Panc1 (cell line): Measurements from ENCODE around the gene IL2RA. TPM values are rescaled to one million over a fixed set of nuclear protein-coding genes. Genes with fewer than 3 reads are reported as not detected.

Experiments
- ATAC-seq: fragments of 200-7000 bp; cut with Tn5 transposase; 2 replicates; pipeline ENCODE4 v1.9.1; 2020; ENCODE audit warnings: mild to moderate bottlenecking, moderate library complexity
- BruUV-seq: library from RNA; stranded (reverse); fragments of 400-500 nt; replicated peaks from 2 replicates; lab custom pipeline; 2021; lab: Mats Ljungman, UMichigan
- CTCF ChIA-PET: fragments of 300-600 bp; sonication (Branson Sonifier 250); formaldehyde crosslinking; loops from one replicate; lab custom pipeline; 2022; ENCODE audit warnings: antibody characterized with exemption; lab: Charles Lee
- POLR2A ChIA-PET: fragments of 300-600 bp; sonication (Branson Sonifier 250); formaldehyde crosslinking; loops from one replicate; lab custom pipeline; 2022; ENCODE audit warnings: antibody characterized with exemption; lab: Charles Lee
- DNase-seq: peaks from one replicate; pipeline ENCODE4 v3.0.0-alpha.2; 2010; ENCODE audit warnings: low read depth, low spot score
- H3K27ac ChIP-seq: 2 replicates; pipeline ENCODE4 v1.5.1; 2011; ENCODE audit warnings: mild to moderate bottlenecking, low read length, inconsistent platforms
- H3K27me3 ChIP-seq: fragments of 200-500 bp; sonication (Bioruptor generic); 2 replicates; pipeline ENCODE4 v1.6.0; 2014; ENCODE audit warnings: low read length, inconsistent platforms; ENCODE audit not compliant: control insufficient read depth, insufficient read depth
- H3K36me3 ChIP-seq: fragments of 200-500 bp; sonication (Bioruptor generic); 2 replicates; pipeline ENCODE4 v1.5.1; 2014; ENCODE audit warnings: inconsistent platforms, mild to moderate bottlenecking, low read length, moderate library complexity; ENCODE audit not compliant: control insufficient read depth, insufficient read depth
- H3K4me1 ChIP-seq: 2 replicates; pipeline ENCODE4 v1.5.1; 2011; ENCODE audit warnings: inconsistent platforms, mild to moderate bottlenecking, low read length, moderate library complexity; ENCODE audit not compliant: control insufficient read depth, insufficient read depth
- H3K4me3 ChIP-seq, 2 experiments: 2 replicates each; pipeline ENCODE4 v1.5.1; 2011 to 2012; ENCODE audit warnings: low read depth in 2 of 2, low read length in 2 of 2, mild to moderate bottlenecking in 2 of 2, inconsistent platforms in 1 of 2, moderate library complexity in 1 of 2
- H3K9me3 ChIP-seq: fragments of 200-500 bp; sonication (Bioruptor generic); 2 replicates; pipeline ENCODE4 v1.5.1; 2014; ENCODE audit warnings: low read depth, mild to moderate bottlenecking, inconsistent platforms, low read length, moderate library complexity; ENCODE audit not compliant: control insufficient read depth, insufficient read depth
- POLR2AphosphoS5 ChIP-seq: IDR thresholded peaks from 2 replicates; pipeline ENCODE4 v1.6.1; 2012; ENCODE audit warnings: mild to moderate bottlenecking, low read depth, low read length, moderate library complexity
- SIN3A ChIP-seq: IDR thresholded peaks from 2 replicates; pipeline ENCODE4 v1.6.1; 2012; ENCODE audit warnings: low read depth, mild to moderate bottlenecking, low read length, moderate library complexity, borderline replicate concordance; ENCODE audit not compliant: insufficient read depth
- TCF7L2 ChIP-seq: IDR thresholded peaks from 2 replicates; pipeline ENCODE4 v1.6.1; 2011; ENCODE audit warnings: mild to moderate bottlenecking, low read depth, low read length, inconsistent platforms
- in situ Hi-C: cut with HindIII; loops from 2 replicates; pipeline ENCODE4 v1.10.0; 2016; ENCODE audit warnings: low sequenced_read_pairs, low pct_unique_long_range_greater_than_20kb
- intact Hi-C: fragments of 100-400 bp; cut with micrococcal nuclease; formaldehyde crosslinking; loops from one replicate; pipeline ENCODE4 v1.10.0; 2022; ENCODE audit not compliant: unreplicated experiment
- total RNA-seq: library from RNA; stranded (reverse); gene quantifications from one replicate; pipeline ENCODE4 v1.2.1, GENCODE V29; 2021; ENCODE audit not compliant: unreplicated experiment
- TF ChIP-seq, protein P1 (sequence below): fragments of 450-650 bp; IDR thresholded peaks from 2 replicates; pipeline ENCODE4 v1.5.1; 2017; ENCODE audit warnings: mild to moderate bottlenecking
- TF ChIP-seq, protein P2 (sequence below), 2 experiments: IDR thresholded peaks; 2 replicates each; pipeline ENCODE4 v1.6.1; 2011 to 2012; ENCODE audit warnings: low read depth in 2 of 2, control low read depth in 1 of 2, low read length in 1 of 2, mild to moderate bottlenecking in 1 of 2, moderate library complexity in 1 of 2; ENCODE audit not compliant: insufficient read depth in 1 of 2

IL2RA gene
- total RNA-seq, 1 experiment from 2014 or later: 0.33 TPM

DNA sequence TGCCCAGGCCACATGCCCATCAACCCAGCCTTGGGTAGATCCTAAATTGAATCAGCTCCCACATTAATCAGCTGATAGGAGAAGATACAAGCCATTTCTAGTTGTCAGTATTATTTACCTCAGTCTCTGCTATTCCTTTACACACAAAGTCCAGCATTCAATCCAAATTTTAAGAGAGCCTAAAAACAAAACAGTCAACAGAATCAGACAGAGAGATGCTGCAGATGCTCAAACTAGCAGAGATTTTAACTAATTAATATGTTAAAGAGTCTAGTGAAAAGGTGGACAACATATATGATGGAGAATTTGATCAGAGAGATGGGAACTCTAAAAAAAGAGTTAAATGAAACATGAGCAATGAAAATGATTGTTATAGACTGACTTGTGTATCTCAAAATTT is 70.5 kb downstream of the IL2RA start:
- BruUV-seq: no TSS peak
- in situ Hi-C loops (no loop called here), intact Hi-C loops (no loop called here)
- Histone ChIP-seq H3K27ac (no peak overlapping the region), H3K9me3 (peaks cover 6% of the 10 kb centered on the region; the same call in 1 of the 2 replicates), H3K36me3 (no peaks in the 10 kb centered on the region; the same call in 1 of the 2 replicates), H3K27me3 (no peaks in the 10 kb centered on the region), H3K4me3 (no peak overlapping the region), H3K4me1 (no peaks in the 10 kb centered on the region)
- TF ChIP-seq SIN3A: no peak
- CTCF ChIA-PET: no interaction called here
- DNase-seq (no peak), ATAC-seq (no peak)
- POLR2A ChIA-PET: no interaction called here

DNA sequence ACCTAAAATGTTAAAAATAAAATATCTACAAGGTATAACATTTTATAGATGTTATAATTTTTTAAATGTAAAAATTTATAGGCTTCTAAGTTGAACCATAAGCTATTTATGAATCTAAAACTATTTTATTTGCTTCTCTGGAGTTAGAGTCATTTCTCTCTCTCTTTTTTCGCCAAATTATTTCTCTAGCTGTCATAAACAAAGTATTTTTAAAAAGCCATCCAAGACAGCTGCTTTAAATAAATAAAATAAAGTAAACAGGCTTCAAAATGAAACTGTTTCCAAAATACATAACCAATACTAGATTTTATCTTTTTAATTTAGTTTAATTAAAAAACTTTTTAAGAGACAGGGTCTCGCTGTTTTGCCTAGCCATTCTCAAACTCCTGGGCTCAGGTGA is 72.4 kb downstream of the IL2RA start:
- DNase-seq (no peak), ATAC-seq (no peak)
- no peaks in the 10 kb centered on the region for H3K27me3 ChIP-seq
- intact Hi-C loops (no loop called here), in situ Hi-C loops (no loop called here)
- POLR2A ChIA-PET: no interaction called here
- TF ChIP-seq, protein P1, sequence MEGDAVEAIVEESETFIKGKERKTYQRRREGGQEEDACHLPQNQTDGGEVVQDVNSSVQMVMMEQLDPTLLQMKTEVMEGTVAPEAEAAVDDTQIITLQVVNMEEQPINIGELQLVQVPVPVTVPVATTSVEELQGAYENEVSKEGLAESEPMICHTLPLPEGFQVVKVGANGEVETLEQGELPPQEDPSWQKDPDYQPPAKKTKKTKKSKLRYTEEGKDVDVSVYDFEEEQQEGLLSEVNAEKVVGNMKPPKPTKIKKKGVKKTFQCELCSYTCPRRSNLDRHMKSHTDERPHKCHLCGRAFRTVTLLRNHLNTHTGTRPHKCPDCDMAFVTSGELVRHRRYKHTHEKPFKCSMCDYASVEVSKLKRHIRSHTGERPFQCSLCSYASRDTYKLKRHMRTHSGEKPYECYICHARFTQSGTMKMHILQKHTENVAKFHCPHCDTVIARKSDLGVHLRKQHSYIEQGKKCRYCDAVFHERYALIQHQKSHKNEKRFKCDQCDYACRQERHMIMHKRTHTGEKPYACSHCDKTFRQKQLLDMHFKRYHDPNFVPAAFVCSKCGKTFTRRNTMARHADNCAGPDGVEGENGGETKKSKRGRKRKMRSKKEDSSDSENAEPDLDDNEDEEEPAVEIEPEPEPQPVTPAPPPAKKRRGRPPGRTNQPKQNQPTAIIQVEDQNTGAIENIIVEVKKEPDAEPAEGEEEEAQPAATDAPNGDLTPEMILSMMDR: no peak
- TF ChIP-seq SIN3A (no peak), TCF7L2 (no peak), POLR2AphosphoS5 (no peak)
- TF ChIP-seq, protein P2, sequence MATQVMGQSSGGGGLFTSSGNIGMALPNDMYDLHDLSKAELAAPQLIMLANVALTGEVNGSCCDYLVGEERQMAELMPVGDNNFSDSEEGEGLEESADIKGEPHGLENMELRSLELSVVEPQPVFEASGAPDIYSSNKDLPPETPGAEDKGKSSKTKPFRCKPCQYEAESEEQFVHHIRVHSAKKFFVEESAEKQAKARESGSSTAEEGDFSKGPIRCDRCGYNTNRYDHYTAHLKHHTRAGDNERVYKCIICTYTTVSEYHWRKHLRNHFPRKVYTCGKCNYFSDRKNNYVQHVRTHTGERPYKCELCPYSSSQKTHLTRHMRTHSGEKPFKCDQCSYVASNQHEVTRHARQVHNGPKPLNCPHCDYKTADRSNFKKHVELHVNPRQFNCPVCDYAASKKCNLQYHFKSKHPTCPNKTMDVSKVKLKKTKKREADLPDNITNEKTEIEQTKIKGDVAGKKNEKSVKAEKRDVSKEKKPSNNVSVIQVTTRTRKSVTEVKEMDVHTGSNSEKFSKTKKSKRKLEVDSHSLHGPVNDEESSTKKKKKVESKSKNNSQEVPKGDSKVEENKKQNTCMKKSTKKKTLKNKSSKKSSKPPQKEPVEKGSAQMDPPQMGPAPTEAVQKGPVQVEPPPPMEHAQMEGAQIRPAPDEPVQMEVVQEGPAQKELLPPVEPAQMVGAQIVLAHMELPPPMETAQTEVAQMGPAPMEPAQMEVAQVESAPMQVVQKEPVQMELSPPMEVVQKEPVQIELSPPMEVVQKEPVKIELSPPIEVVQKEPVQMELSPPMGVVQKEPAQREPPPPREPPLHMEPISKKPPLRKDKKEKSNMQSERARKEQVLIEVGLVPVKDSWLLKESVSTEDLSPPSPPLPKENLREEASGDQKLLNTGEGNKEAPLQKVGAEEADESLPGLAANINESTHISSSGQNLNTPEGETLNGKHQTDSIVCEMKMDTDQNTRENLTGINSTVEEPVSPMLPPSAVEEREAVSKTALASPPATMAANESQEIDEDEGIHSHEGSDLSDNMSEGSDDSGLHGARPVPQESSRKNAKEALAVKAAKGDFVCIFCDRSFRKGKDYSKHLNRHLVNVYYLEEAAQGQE (IDR thresholded peaks at IDR 0.05; ENCODE audit: insufficient read depth in 1 of 2, low read depth in 2 of 2, low read length in 1 of 2): no peak
- no peaks in the 10 kb centered on the region for H3K4me1 ChIP-seq
- H3K4me3 ChIP-seq: no peak overlapping the region
- H3K36me3 ChIP-seq: no peaks in the 10 kb centered on the region; the same call in 1 of the 2 replicates
- no peak overlapping the region for H3K27ac ChIP-seq
- no TSS peak for BruUV-seq
- CTCF ChIA-PET: no interaction called here
- peaks cover 6% of the 10 kb centered on the region; the same call in 1 of the 2 replicates for H3K9me3 ChIP-seq

DNA sequence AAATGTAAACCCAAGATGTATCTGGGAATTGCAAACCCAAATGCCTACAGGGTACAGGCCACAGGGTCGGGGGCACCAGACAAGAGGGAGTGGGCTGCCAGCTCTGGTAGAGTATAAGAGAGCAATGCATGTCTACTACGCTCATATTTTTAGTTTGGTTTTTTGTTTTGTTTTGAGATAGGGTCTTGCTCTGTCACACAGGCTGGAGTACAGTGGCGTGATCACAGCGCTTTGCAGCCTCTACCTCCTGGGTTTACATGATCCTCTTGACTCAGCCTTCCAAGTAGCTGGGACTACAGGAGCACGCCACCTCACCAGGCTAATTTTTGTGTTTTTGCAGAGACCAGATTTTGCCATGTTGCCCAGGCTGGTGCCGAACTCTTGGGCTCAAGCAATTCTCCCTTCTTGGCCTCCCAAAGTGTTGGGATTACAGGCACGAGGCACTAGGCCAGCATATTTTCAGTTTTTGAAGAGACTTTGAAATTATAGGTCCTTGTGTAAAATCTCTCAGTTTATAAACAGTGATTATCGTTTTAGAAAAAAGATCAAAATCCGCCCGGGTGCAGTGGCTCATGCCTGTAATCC is 73.7 kb downstream of the IL2RA start:
- TF ChIP-seq SIN3A: no peak
- TF ChIP-seq POLR2AphosphoS5: no peak
- no peak for TF ChIP-seq TCF7L2
- TF ChIP-seq, protein P1: no peak
- no TSS peak for BruUV-seq

More for the DNA sequence above, 73.7 kb downstream of the IL2RA start:
- intact Hi-C loops (no loop called here), in situ Hi-C loops (no loop called here)
- no peak overlapping the region for H3K27ac ChIP-seq
- no peak for DNase-seq
- no peaks in the 10 kb centered on the region for H3K4me1 ChIP-seq
- peaks cover 6% of the 10 kb centered on the region; the same call in 1 of the 2 replicates for H3K9me3 ChIP-seq
- no peak overlapping the region for H3K4me3 ChIP-seq
- POLR2A ChIA-PET: no interaction called here
- CTCF ChIA-PET: no interaction called here
- H3K36me3 ChIP-seq: no peaks in the 10 kb centered on the region; the same call in 1 of the 2 replicates
- ATAC-seq: no peak
- no peaks in the 10 kb centered on the region for H3K27me3 ChIP-seq
